GM18907 (cell line): Measurements from ENCODE around the gene SCN5A.

Experiments used
- ATAC-seq: cut with Tn5 transposase; IDR thresholded peaks from one replicate; pipeline ENCODE4 v1.9.1; 2021; ENCODE audit warnings: mild to moderate bottlenecking, moderate library complexity; ENCODE audit not compliant: unreplicated experiment

SCN5A gene

GRCh38 chr3:38648024-38648658, 1.3 kb downstream of the SCN5A start:
- ATAC-seq: no peak

- ATAC-seq: no peak
Observed at GRCh38 chr3:38647217-38647970, 2.1 kb downstream of the SCN5A start.

DNA sequence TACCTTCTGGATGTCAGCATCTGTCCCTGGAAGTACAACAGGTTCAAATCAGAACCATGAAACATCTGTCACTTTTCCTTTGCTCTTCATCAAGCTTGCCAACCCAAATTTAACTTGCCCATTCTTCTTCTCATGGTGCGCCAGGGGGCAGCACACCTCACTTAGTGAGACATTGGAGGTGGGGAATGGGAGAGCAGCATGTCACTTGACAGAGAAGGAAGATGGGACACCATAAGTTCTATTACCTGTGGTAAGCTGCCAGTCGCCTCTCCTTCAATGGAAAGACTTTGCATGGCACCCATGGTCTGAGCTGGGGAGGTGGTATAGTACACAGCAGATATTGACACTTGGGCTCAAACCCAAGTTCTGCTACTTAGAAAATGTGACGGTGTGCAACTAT, 2.9 kb downstream of the SCN5A start:
- ATAC-seq: no peak

DNA sequence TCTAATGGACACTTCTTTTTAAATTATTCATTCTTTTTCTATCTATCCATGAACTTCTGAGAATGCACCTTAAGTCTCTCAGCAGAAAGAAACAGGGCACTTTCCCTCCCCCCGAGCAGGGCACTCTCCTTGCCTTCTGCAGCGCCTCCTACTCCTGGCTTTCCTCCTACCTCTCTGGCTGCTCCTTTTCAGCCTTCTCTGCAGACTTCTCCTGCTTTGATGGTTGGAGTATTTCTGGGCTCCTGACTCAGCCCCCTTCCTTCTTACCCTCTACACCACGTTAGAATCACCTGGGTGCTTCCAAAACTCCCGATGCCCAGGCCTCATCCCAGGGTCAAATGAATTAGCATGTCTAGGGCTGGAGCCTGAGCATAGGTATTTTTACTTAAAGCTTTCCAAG, 3.4 kb downstream of the SCN5A start:
- ATAC-seq: no peak

GRCh38 chr3:38645601-38646000, 3.9 kb downstream of the SCN5A start:
- ATAC-seq: no peak

DNA sequence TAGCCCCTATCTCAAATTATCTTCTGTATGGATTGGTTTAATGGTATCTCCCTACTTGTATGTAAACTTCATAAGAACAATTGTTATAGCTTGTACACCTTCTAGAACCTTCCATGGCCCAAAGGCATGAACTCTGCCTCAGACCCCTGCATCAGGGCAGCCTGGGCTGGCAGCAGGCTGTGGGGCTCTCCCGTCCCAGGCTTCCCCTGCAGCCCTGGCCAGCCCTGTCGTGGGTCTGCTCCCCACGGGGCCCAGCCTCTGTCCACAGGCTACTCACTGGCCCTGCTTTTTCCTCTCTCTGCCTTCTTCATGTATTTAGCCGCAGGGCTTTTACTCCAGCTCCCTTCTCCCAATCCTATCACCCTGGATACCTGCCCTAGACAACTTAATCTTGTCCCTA, 4.4 kb downstream of the SCN5A start:
- ATAC-seq: no peak

- no peak for ATAC-seq
Observed at GRCh38 chr3:38644662-38645053, 4.8 kb downstream of the SCN5A start.

- ATAC-seq: no peak
Observed at GRCh38 chr3:38644016-38644661, 5.3 kb downstream of the SCN5A start.

DNA sequence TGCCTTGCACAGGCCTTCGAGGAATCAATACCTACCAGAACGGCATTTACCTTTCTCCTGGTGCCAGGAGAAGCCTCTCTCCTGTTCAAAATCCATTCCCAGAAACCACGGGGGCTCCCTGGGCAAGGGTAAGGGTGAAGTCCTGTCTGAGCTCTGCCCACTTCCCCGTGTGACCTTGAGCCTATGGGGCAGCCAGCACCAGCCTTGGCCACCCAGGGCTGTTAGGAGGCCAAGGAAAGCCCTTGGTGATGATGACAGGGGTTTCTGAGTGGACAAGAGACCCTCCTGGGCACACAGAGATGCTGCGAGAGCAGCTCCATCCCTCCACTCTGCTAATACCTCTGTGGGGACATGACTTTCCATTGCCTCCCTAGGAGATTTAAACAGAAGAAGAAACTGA, 5.9 kb downstream of the SCN5A start:
- no peak for ATAC-seq

GRCh38 chr3:38643090-38643489, 6.4 kb downstream of the SCN5A start:
- ATAC-seq: no peak

DNA sequence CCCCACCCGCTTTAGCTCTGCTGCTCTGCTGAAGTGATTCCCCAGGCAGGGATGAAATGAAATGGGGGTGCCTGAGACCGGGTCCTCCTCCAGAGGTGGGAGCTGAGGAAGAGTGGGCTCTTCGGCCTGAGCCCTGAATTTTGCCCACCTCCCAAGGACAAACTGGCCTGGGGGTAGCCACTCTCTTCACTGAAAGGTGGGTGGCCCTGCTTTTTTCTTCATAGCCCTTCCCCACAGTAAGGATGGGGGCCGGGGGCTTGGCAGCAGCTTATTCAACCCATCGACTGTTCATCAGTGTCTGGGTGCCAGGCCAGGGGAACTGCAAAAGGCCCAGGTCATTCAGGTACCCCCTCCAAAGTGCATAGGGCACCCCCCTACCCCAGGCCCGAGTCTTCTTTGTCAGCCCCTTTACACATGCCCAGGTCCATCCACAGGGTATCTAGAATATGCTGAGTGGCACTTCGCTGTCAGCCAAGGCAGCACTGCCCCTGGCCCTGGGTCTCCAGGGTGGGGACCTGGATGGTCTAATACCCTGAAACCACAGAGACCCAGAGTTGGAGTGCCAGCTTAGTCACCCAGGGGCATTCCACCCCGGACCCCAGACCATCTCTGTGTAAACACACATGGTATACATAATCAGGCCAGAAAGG, 7.9 kb downstream of the SCN5A start:
- no peak for ATAC-seq

GRCh38 chr3:38640661-38641452, 8.6 kb downstream of the SCN5A start:
- no peak for ATAC-seq

DNA sequence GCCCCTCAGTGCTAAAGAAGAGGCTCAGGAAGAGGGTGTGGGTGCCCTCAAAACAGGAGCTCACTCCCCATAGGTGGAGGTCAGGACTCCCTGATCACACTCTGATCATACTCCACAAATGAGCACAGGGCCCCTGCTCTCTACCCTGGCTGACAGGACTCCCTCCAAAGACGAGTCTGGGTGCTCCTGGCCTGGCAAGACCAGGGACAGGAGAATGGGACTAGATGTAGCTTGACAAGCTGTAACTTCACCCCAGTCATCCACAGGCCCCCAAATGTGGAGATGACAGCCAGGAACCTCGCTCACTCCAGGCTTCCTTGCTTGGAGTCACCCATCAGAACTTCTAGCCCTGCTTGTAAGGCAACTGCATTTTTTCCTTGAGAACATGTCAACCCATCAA, 11.1 kb downstream of the SCN5A start:
- no peak for ATAC-seq

DNA sequence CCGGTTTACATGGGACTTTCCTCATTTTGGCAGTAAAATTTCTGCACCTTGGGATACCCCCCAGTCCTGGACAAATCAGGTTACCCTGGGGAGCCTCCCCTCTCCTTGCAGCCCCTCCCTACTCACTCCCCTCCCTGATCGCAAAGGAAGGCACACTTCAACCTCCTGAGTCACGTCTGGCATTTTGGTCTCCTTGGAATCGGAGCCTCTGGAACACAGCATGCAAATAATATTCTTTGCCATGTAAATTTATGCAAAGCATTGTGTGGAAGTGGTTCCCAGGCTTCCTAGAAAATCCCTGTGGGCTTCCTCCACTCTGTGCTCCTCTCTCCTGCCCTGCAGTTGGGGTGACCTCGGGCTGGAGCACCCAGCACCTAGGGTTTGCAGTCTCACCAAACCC, 11.6 kb downstream of the SCN5A start:
- no peak for ATAC-seq

- ATAC-seq: no peak
Observed at GRCh38 chr3:38636881-38637280, 12.6 kb downstream of the SCN5A start.

GRCh38 chr3:38636464-38636863, 13.0 kb downstream of the SCN5A start:
- no peak for ATAC-seq

- no peak for ATAC-seq
Observed at GRCh38 chr3:38634111-38634510, 15.4 kb downstream of the SCN5A start.

DNA sequence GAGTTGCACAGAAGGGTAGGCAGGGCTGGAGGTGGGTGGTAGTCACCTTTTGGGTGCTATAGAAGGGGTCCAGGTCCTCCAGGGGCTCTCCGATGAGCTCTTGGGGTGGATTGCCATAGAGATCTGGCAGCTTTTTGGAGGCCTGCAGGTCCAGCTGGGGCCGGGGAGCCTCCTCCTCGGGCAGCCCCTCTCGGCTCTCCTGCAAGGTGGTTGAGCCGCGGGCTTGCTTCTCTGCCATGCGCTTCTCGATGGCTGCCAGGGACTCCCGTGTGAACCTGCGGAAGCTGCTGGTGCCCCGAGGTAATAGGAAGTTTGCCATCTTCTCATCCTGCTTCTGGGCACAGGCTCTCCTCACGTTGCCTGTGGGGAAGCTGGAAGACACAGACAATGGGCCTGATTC, 16.5 kb downstream of the SCN5A start:
- ATAC-seq: no peak

- ATAC-seq: no peak
Observed at GRCh38 chr3:38630606-38631005, 18.9 kb downstream of the SCN5A start.

- no peak for ATAC-seq
Observed at GRCh38 chr3:38630070-38630469, 19.4 kb downstream of the SCN5A start.

DNA sequence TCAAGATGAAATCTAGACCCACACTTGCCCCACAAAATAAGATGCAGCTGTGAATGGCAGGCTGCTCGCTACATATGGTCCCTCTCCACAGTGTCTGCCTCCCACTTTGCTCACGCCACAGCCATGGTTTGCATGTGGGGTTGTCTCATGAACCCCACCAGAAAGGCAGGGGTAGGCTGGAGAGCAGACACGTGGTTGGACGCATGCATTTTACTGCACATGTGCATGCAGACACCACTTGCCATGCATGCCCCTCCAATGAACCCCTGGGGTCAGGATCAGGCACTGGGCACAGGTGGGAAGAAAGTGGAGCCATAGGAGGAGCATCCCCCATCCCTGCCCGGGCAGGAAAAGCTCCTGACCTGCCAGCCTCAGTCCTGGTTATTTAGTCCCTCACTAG, 20.7 kb downstream of the SCN5A start:
- ATAC-seq: no peak
